H1 (cell line): ENCODE data around the gene EHD4. TPM values are rescaled to one million over a fixed set of nuclear protein-coding genes. Genes with fewer than 3 reads are reported as not detected.
A peak's percentile ranks its signal among the peaks of the same experiment; 100 is the strongest.

Source experiments
- CTCF ChIA-PET: fragments of 300-600 bp; sonication (Branson Sonifier 250); formaldehyde crosslinking; loops from one replicate; lab custom pipeline; 2021; ENCODE audit not compliant: partially characterized antibody; lab: Charles Lee
- POLR2A ChIA-PET: fragments of 300-600 bp; sonication (Branson Sonifier 250); formaldehyde crosslinking; loops from one replicate; lab custom pipeline; 2021; ENCODE audit warnings: inconsistent platforms; ENCODE audit not compliant: partially characterized antibody; lab: Charles Lee
- DNase-seq, 2 experiments: peaks; one replicate each; pipeline versions ENCODE4 v3.0.0 to v3.0.0-alpha.2; 2010 to 2022; ENCODE audit warnings: low spot score in 2 of 2, low read depth in 1 of 2, mixed read lengths in 1 of 2
- FAIRE-seq: peaks from 2 replicates; lab custom pipeline; 2011; peaks lifted over from hg19 to GRCh38; lab: Jason Lieb, UNC
- H2AFZ ChIP-seq: 2 replicates; pipeline ENCODE4 v1.8.1; 2012; ENCODE audit warnings: low read length, inconsistent platforms
- H2AK5ac ChIP-seq: 2 replicates; pipeline ENCODE4 v1.6.1; 2013; ENCODE audit warnings: low read depth, low read length
- H2BK120ac ChIP-seq: replicated peaks from 2 replicates; pipeline ENCODE3; 2013; ENCODE audit warnings: low read depth, low read length, inconsistent platforms
- H2BK12ac ChIP-seq: 2 replicates; pipeline ENCODE4 v1.6.1; 2013; ENCODE audit warnings: low read depth, low read length
- H2BK15ac ChIP-seq: 2 replicates; pipeline ENCODE4 v1.6.1; 2013; ENCODE audit warnings: low read length
- H2BK20ac ChIP-seq: 2 replicates; pipeline ENCODE4 v1.6.1; 2013; ENCODE audit warnings: low read length
- H2BK5ac ChIP-seq: 2 replicates; pipeline ENCODE4 v1.6.1; 2013; ENCODE audit warnings: low read depth, low read length
- H3K14ac ChIP-seq: 2 replicates; pipeline ENCODE4 v1.6.1; 2013; ENCODE audit warnings: inconsistent platforms; ENCODE audit not compliant: insufficient read length
- H3K18ac ChIP-seq: 2 replicates; pipeline ENCODE4 v1.6.1; 2013; ENCODE audit warnings: low read length; ENCODE audit errors: extremely low read depth
- H3K23ac ChIP-seq: 2 replicates; pipeline ENCODE4 v1.6.1; 2013; ENCODE audit warnings: inconsistent platforms; ENCODE audit not compliant: insufficient read length
- H3K23me2 ChIP-seq: 2 replicates; pipeline ENCODE4 v1.6.1; 2013; ENCODE audit warnings: low read depth, low read length
- H3K27ac ChIP-seq: 2 replicates; pipeline ENCODE4 v1.6.1; 2011; ENCODE audit warnings: low read depth, low read length, inconsistent platforms
- H3K27me3 ChIP-seq, 4 experiments: replicated peaks in 1 of 4; 1 replicate in 1 of 4; 2 replicates in 3 of 4; pipeline versions ENCODE4 v1.6.1 to v1.8.1; 2011 to 2013; ENCODE audit warnings: low read length in 3 of 4, mild to moderate bottlenecking in 3 of 4, inconsistent platforms in 2 of 4, mixed read lengths in 2 of 4, moderate library complexity in 1 of 4; ENCODE audit not compliant: control insufficient read depth in 3 of 4, insufficient read depth in 3 of 4; ENCODE audit errors: extremely low read depth in 1 of 4
- H3K36me3 ChIP-seq, 4 experiments: 2 replicates each; pipeline versions ENCODE4 v1.6.1 to v1.8.1; 2011 to 2013; ENCODE audit warnings: mild to moderate bottlenecking in 4 of 4, low read length in 3 of 4, moderate library complexity in 2 of 4, control low read depth in 1 of 4, inconsistent platforms in 1 of 4; ENCODE audit not compliant: insufficient read depth in 4 of 4, control insufficient read depth in 2 of 4
- H3K4ac ChIP-seq: replicated peaks from 2 replicates; pipeline ENCODE3; 2013; ENCODE audit warnings: low read length, low read depth, mixed read lengths, inconsistent platforms; ENCODE audit not compliant: insufficient read length
- H3K4me1 ChIP-seq, 4 experiments: replicated peaks in 1 of 4; 1 replicate in 1 of 4; 2 replicates in 3 of 4; pipeline versions ENCODE4 v1.6.1 to v1.8.1; 2011 to 2013; ENCODE audit warnings: low read length in 3 of 4, inconsistent platforms in 2 of 4, mixed read lengths in 1 of 4; ENCODE audit not compliant: insufficient read depth in 4 of 4, control insufficient read depth in 3 of 4
- H3K4me2 ChIP-seq, 2 experiments: 2 replicates each; pipeline versions ENCODE4 v1.6.1 to v1.8.1; 2011 to 2013; ENCODE audit warnings: low read depth in 2 of 2, low read length in 2 of 2, control low read depth in 1 of 2, inconsistent platforms in 1 of 2, mild to moderate bottlenecking in 1 of 2; ENCODE audit not compliant: insufficient read depth in 1 of 2
- H3K4me3 ChIP-seq, 4 experiments: fragments of 200-600, 300-600 bp in 1 of 4; sonication (generic), shearing (Covaris generic), sonication (Bioruptor Twin) in 1 of 4; 2 replicates each; pipeline versions ENCODE4 v1.5.1 to v1.8.1; 2011 to 2016; ENCODE audit warnings: low read length in 4 of 4, low read depth in 3 of 4, control low read depth in 2 of 4, inconsistent platforms in 2 of 4, mild to moderate bottlenecking in 2 of 4, mixed read lengths in 1 of 4, moderate library complexity in 1 of 4; ENCODE audit not compliant: insufficient read depth in 2 of 4; ENCODE audit errors: extremely low read depth in 1 of 4
- H3K56ac ChIP-seq: replicated peaks from 2 replicates; pipeline ENCODE3; 2013; ENCODE audit warnings: low read depth, mild to moderate bottlenecking, mixed read lengths, low read length, inconsistent platforms; ENCODE audit not compliant: insufficient read length
- H3K79me1 ChIP-seq: 2 replicates; pipeline ENCODE4 v1.6.1; 2013; ENCODE audit warnings: low read depth, low read length, control low read depth
- H3K79me2 ChIP-seq, 2 experiments: 2 replicates each; pipeline versions ENCODE4 v1.6.1 to v1.8.1; 2012 to 2013; ENCODE audit warnings: low read length in 2 of 2, mild to moderate bottlenecking in 2 of 2, inconsistent platforms in 1 of 2; ENCODE audit not compliant: insufficient read depth in 2 of 2, control insufficient read depth in 1 of 2
- H3K9ac ChIP-seq, 4 experiments: replicated peaks in 1 of 4; 1 replicate in 1 of 4; 2 replicates in 3 of 4; pipeline versions ENCODE4 v1.6.1 to v1.8.1; 2011 to 2013; ENCODE audit warnings: low read depth in 3 of 4, low read length in 3 of 4, control low read depth in 2 of 4, mild to moderate bottlenecking in 2 of 4, moderate library complexity in 2 of 4, inconsistent platforms in 1 of 4; ENCODE audit errors: extremely low read depth in 1 of 4
- H3K9me3 ChIP-seq, 2 experiments: 2 replicates each; pipeline versions ENCODE4 v1.6.1 to v1.8.1; 2012 to 2013; ENCODE audit warnings: mild to moderate bottlenecking in 2 of 2, moderate library complexity in 2 of 2, control low read depth in 1 of 2, inconsistent platforms in 1 of 2, low read depth in 1 of 2, low read length in 1 of 2, mixed read lengths in 1 of 2; ENCODE audit not compliant: insufficient read depth in 2 of 2
- H4K20me1 ChIP-seq, 2 experiments: replicated peaks in 1 of 2; 2 replicates each; pipeline versions ENCODE3 to v1.8.1; 2011 to 2013; ENCODE audit warnings: inconsistent platforms in 2 of 2, low read length in 2 of 2, mild to moderate bottlenecking in 1 of 2; ENCODE audit not compliant: insufficient read depth in 2 of 2, control insufficient read depth in 1 of 2
- H4K5ac ChIP-seq: 2 replicates; pipeline ENCODE4 v1.6.1; 2013; ENCODE audit warnings: low read length, low read depth, mixed read lengths, inconsistent platforms; ENCODE audit not compliant: insufficient read length
- H4K8ac ChIP-seq: 2 replicates; pipeline ENCODE4 v1.8.0; 2013; ENCODE audit warnings: mild to moderate bottlenecking, moderate library complexity, low read length, inconsistent platforms; ENCODE audit not compliant: insufficient read depth; ENCODE audit errors: extremely low read depth
- H4K91ac ChIP-seq: replicated peaks from 2 replicates; pipeline ENCODE3; 2013; ENCODE audit warnings: low read length, mixed read lengths, inconsistent platforms; ENCODE audit not compliant: insufficient read length
- BRCA1 ChIP-seq: IDR thresholded peaks from 2 replicates; pipeline ENCODE4 v1.6.1; 2012; ENCODE audit warnings: low read depth, low read length, improper control_type of control experiment
- EZH2 ChIP-seq: fragments of 200-600 bp; sonication (generic); IDR thresholded peaks from 2 replicates; pipeline ENCODE4 v1.7.1; 2012; ENCODE audit warnings: low read depth, mild to moderate bottlenecking, moderate library complexity, low read length, inconsistent platforms; ENCODE audit not compliant: severe bottlenecking
- GTF2F1 ChIP-seq: IDR thresholded peaks from 2 replicates; pipeline ENCODE4 v1.6.1; 2012; ENCODE audit warnings: low read depth, low read length, improper control_type of control experiment, borderline replicate concordance
- KDM5A ChIP-seq: fragments of 200-600 bp; IDR thresholded peaks from 2 replicates; pipeline ENCODE4 v1.7.1; 2012; ENCODE audit warnings: mild to moderate bottlenecking, low read length, inconsistent platforms, mixed read lengths
- NANOG ChIP-seq: IDR thresholded peaks from 2 replicates; pipeline ENCODE4 v1.6.1; 2011; ENCODE audit warnings: low read length, low read depth, mild to moderate bottlenecking, inconsistent platforms; ENCODE audit not compliant: insufficient read depth, poor library complexity, severe bottlenecking
- NRF1 ChIP-seq: IDR thresholded peaks from 2 replicates; pipeline ENCODE4 v1.6.1; 2011; ENCODE audit warnings: mild to moderate bottlenecking, low read depth, low read length, improper control_type of control experiment
- POLR2AphosphoS5 ChIP-seq: IDR thresholded peaks from 2 replicates; pipeline ENCODE4 v1.6.1; 2011; ENCODE audit warnings: low read depth, low read length
- RFX5 ChIP-seq: IDR thresholded peaks from 2 replicates; pipeline ENCODE4 v1.6.1; 2011; ENCODE audit warnings: low read depth, low read length, improper control_type of control experiment, borderline replicate concordance
- SAP30 ChIP-seq: fragments of 300-600 bp; sonication (generic); IDR thresholded peaks from 2 replicates; pipeline ENCODE4 v1.7.1; 2012; ENCODE audit warnings: low read length, moderate library complexity, mild to moderate bottlenecking, inconsistent platforms; ENCODE audit not compliant: insufficient read depth, insufficient replicate concordance
- SIN3A ChIP-seq, 2 experiments: IDR thresholded peaks in 1 of 2; conservative IDR thresholded peaks in 1 of 2; 2 replicates each; pipeline ENCODE4 v1.6.1; 2011 to 2012; ENCODE audit warnings: low read length in 2 of 2, improper control_type of control experiment in 1 of 2, low read depth in 1 of 2, mild to moderate bottlenecking in 1 of 2
- SP4 ChIP-seq: IDR thresholded peaks from 2 replicates; pipeline ENCODE4 v1.6.1; 2012; ENCODE audit warnings: low read length, inconsistent platforms
- WGBS, 2 experiments: shearing (Covaris generic) in 1 of 2; methylation state at CpG; one replicate each; pipeline versions ENCODE4 v1.1.6 to v1.1.7; 2013 to 2015; ENCODE audit warnings: low lambda C conversion rate in 2 of 2, mixed read lengths in 2 of 2, inconsistent platforms in 1 of 2, low coverage in 1 of 2, missing lambda C conversion rate in 1 of 2; ENCODE audit not compliant: insufficient replicate concordance in 2 of 2, insufficient coverage in 1 of 2, insufficient read length in 1 of 2; ENCODE audit errors: extremely low coverage in 1 of 2, missing lambda C conversion rate in 1 of 2; 5-methylcytosine and 5-hydroxymethylcytosine counted together
- polyA plus RNA-seq, 7 experiments: library from polyadenylated mRNA; depleted of rRNA in 3 of 7; stranded (reverse) in 5 of 7; unstranded in 2 of 7; fragments of >200 nt in 5 of 7; fragments of 200-250 nt in 2 of 7; gene quantifications; 1 replicate in 5 of 7; 2 replicates in 1 of 7; 4 replicates in 1 of 7; pipeline versions ENCODE4 v1.2.1 to v1.2.3, GENCODE V29; 2011 to 2013; ENCODE audit warnings: missing spikeins in 2 of 7, mixed read lengths in 2 of 7
- total RNA-seq: library from RNA; stranded (reverse); fragmentation: NEBNext Ultra II Directional; extraction: Animal tissue kit (Norgen Biotek cat#: 25700); gene quantifications from 2 replicates; pipeline ENCODE4 v1.2.1, GENCODE V29; 2021

The EHD4 gene
- total and polyA plus RNA-seq, 2 of the 8 experiments (the other 6 are each of a cell fraction or from before 2014, with no cell fraction given) = 17.5 to 24.5 TPM

- no peak overlapping the region for H4K5ac ChIP-seq
- no peaks in the 10 kb centered on the region for H3K23me2 ChIP-seq
- H3K4me3 ChIP-seq = no peak overlapping the region
- peak overlapping the region; percentile 53; the same call in 1 of the 2 replicates for H2BK20ac ChIP-seq
- TF ChIP-seq NRF1 = no peak
- TF ChIP-seq NANOG = no peak
- no peak for TF ChIP-seq SP4
- TF ChIP-seq GTF2F1 = no peak
- TF ChIP-seq POLR2AphosphoS5 = no peak
- no peak for TF ChIP-seq KDM5A
- no peak for TF ChIP-seq SIN3A (conservative IDR thresholded peaks at IDR 0.05 in 1 of 2, IDR thresholded peaks at IDR 0.05 in 1 of 2; ENCODE audit: low read depth in 1 of 2, low read length in 2 of 2)
- TF ChIP-seq SAP30 = no peak
- no peak for TF ChIP-seq EZH2
- no peak for TF ChIP-seq BRCA1
- TF ChIP-seq RFX5 = no peak
- no peak overlapping the region for H3K56ac ChIP-seq
- no peak overlapping the region for H3K18ac ChIP-seq
- peaks cover 0 to 3% (median 0%) of the 10 kb centered on the region in 4 experiments; a peak in 2 of 7 replicates for H3K4me1 ChIP-seq
- no peak overlapping the region for H2BK5ac ChIP-seq
- no peaks in the 10 kb centered on the region for H3K9me3 ChIP-seq
- no peak overlapping the region for H2BK15ac ChIP-seq
- no peak overlapping the region for H3K23ac ChIP-seq
- H2BK120ac ChIP-seq = no peak overlapping the region
- ChIA-PET CTCF (interaction anchor here (0.7 to 2.0 kb wide), 3 partner anchors 9 to 108 kb away, joined by 3 to 7 read pairs (median 5); partner anchors contain the start of gene EHD4), POLR2A (interaction anchor here (0.6 kb wide), 1 partner anchor 1471 kb away, joined by 3 read pairs; no protein-coding TSS in a partner anchor)
- no peak overlapping the region for H4K8ac ChIP-seq
- H4K20me1 ChIP-seq = peaks cover 2 to 10% of the 10 kb centered on the region in 2 experiments
- no peak overlapping the region for H2AK5ac ChIP-seq
- peaks cover 3% of the 10 kb centered on the region; the same call in 1 of the 2 replicates for H3K79me1 ChIP-seq
- H3K27me3 ChIP-seq = no peaks in the 10 kb centered on the region
- no peak overlapping the region for H3K27ac ChIP-seq
- 90% methylated on average over 5 of the region's 5 CpGs; no CpG with 5 or more reads in 1 of the 2 experiments for WGBS, 2 experiments
- no peak overlapping the region for H4K91ac ChIP-seq
- no peak overlapping the region for H3K4me2 ChIP-seq
- H2AFZ ChIP-seq = no peak overlapping the region
- no peak for DNase-seq
- H2BK12ac ChIP-seq = no peak overlapping the region
- H3K79me2 ChIP-seq = peaks cover 0 to 12% of the 10 kb centered on the region in 2 experiments; a peak in 1 of 4 replicates
- H3K9ac ChIP-seq = no peak overlapping the region; a peak in 1 of 7 replicates
- H3K36me3 ChIP-seq = peaks cover 4 to 23% (median 15%) of the 10 kb centered on the region in 4 experiments; a peak in 5 of 8 replicates
- no peak overlapping the region for H3K4ac ChIP-seq
- H3K14ac ChIP-seq = no peak overlapping the region
- FAIRE-seq = no peak
Measured at GRCh38 chr15:41950489-41950888, 21.9 kb downstream of the EHD4 start.
